Parathyroid adenoma (tissue), 2 donors: ENCODE results near the gene NAV2.
A peak's percentile ranks its signal among the peaks of the same experiment; 100 is the strongest.

Experiments used
- H2AFZ ChIP-seq: fragments of 300-600 bp; sonication (generic); one replicate; pipeline ENCODE4 v1.7.0; 2017; ENCODE audit warnings: antibody characterized with exemption, mild to moderate bottlenecking
- H3K27ac ChIP-seq: fragments of 300-600 bp; sonication (generic); one replicate; pipeline ENCODE4 v1.7.0; 2017
- H3K27me3 ChIP-seq: fragments of 300-600 bp; sonication (generic); one replicate; pipeline ENCODE4 v1.7.0; 2017; ENCODE audit warnings: low read length; ENCODE audit not compliant: control insufficient read depth, insufficient read depth
- H3K36me3 ChIP-seq: fragments of 300-600 bp; sonication (generic); one replicate; pipeline ENCODE4 v1.7.0; 2017; ENCODE audit warnings: low read length; ENCODE audit not compliant: control insufficient read depth, insufficient read depth
- H3K4me1 ChIP-seq: fragments of 300-600 bp; sonication (generic); one replicate; pipeline ENCODE4 v1.7.0; 2017; ENCODE audit warnings: control low read depth
- H3K4me2 ChIP-seq: fragments of 300-600 bp; sonication (generic); one replicate; pipeline ENCODE4 v1.7.0; 2017; ENCODE audit warnings: low read length
- H3K4me3 ChIP-seq: fragments of 300-600 bp; sonication (generic); one replicate; pipeline ENCODE4 v1.7.0; 2017; ENCODE audit warnings: low read depth, low read length
- H3K79me2 ChIP-seq: fragments of 300-600 bp; sonication (generic); one replicate; pipeline ENCODE4 v1.7.0; 2017; ENCODE audit warnings: control low read depth
- H3K9ac ChIP-seq: fragments of 300-600 bp; sonication (generic); one replicate; pipeline ENCODE4 v1.7.0; 2017; ENCODE audit warnings: mild to moderate bottlenecking
- H3K9me3 ChIP-seq: fragments of 300-600 bp; sonication (generic); one replicate; pipeline ENCODE4 v1.7.0; 2017; ENCODE audit warnings: low read length; ENCODE audit not compliant: control insufficient read depth
- TF ChIP-seq, protein P1 (sequence below): fragments of 300-600 bp; sonication (generic); IDR thresholded peaks from one replicate; pipeline ENCODE4 v1.7.0; 2017; ENCODE audit warnings: antibody characterized with exemption, mild to moderate bottlenecking
- donor health status: primary hyperparathyroidism.

NAV2 gene

DNA sequence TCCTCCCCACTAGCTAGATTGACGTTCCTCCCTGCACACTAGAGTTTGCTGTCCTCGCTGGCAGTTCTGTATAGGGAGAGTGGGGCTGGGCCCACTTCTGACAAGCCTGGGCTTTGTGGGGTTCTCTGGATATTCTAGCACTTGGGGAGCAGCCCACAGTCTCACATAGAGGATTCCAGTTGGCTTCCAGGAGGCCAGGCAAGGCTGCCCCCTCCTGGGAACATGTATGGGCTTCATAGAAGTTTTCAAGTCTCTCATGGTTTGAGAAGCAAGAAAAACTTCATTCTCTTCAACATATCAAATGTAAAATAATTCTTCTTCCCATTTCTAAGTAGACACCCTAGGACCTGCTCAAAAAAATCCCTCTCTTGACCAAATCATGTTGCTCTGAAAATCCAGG, 87.5 kb downstream of the NAV2 start:
- Histone ChIP-seq H3K9me3 (no peaks in the 10 kb centered on the region), H3K27me3 (no peaks in the 10 kb centered on the region), H3K79me2 (no peaks in the 10 kb centered on the region), H3K4me2 (no peak overlapping the region), H3K36me3 (no peaks in the 10 kb centered on the region), H3K9ac (no peak overlapping the region), H3K4me3 (no peak overlapping the region), H3K4me1 (no peaks in the 10 kb centered on the region), H2AFZ (no peak overlapping the region), H3K27ac (no peak overlapping the region)
- TF ChIP-seq, protein P1, sequence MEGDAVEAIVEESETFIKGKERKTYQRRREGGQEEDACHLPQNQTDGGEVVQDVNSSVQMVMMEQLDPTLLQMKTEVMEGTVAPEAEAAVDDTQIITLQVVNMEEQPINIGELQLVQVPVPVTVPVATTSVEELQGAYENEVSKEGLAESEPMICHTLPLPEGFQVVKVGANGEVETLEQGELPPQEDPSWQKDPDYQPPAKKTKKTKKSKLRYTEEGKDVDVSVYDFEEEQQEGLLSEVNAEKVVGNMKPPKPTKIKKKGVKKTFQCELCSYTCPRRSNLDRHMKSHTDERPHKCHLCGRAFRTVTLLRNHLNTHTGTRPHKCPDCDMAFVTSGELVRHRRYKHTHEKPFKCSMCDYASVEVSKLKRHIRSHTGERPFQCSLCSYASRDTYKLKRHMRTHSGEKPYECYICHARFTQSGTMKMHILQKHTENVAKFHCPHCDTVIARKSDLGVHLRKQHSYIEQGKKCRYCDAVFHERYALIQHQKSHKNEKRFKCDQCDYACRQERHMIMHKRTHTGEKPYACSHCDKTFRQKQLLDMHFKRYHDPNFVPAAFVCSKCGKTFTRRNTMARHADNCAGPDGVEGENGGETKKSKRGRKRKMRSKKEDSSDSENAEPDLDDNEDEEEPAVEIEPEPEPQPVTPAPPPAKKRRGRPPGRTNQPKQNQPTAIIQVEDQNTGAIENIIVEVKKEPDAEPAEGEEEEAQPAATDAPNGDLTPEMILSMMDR: no peak

DNA sequence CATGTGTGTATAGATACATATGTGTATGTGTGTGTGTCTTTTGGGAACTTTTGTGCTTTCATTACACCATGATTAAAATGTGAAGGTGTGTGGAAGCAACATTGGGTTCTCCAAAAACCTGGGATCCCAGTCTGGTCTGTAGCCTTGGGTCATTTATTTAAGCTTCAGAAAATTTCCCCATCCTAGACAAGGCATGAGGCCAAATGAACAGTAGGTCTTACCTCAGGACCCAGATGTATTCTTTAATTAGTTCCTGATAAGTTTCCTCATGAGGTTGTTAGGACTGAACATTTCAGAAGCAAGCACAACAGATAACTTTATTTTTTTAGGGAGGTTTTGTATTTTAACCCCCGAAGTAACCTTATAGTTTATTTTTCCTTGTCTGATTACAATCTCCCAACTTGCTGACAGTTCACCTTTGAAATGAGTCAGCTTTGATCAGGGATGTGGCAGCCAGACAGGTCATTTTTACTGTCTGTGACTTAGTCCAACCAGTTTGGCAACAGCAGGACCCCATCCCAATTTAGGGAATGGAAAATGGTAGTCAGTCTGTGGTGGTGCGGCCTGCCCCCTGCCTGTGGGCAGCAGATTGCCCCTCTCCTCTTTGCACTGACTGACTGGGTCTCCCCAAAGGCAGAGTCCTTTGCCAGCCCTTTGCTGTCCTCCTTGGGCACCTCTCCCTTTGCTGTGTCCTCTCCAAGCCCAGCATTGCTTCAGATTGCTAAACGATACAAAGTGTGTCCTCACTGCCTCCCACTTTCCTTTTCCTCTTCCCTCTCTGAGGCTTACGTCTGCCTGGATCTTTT, 88.3 kb downstream of the NAV2 start:
- H3K9ac ChIP-seq: no peak overlapping the region
- no peaks in the 10 kb centered on the region for H3K27me3 ChIP-seq
- H3K4me3 ChIP-seq: no peak overlapping the region
- H3K79me2 ChIP-seq: no peaks in the 10 kb centered on the region
- H3K4me1 ChIP-seq: no peaks in the 10 kb centered on the region
- no peaks in the 10 kb centered on the region for H3K36me3 ChIP-seq
- H3K27ac ChIP-seq: no peak overlapping the region
- no peaks in the 10 kb centered on the region for H3K9me3 ChIP-seq
- peak overlapping the region; percentile 22 for H3K4me2 ChIP-seq
- H2AFZ ChIP-seq: no peak overlapping the region
- TF ChIP-seq, protein P1: no peak

DNA sequence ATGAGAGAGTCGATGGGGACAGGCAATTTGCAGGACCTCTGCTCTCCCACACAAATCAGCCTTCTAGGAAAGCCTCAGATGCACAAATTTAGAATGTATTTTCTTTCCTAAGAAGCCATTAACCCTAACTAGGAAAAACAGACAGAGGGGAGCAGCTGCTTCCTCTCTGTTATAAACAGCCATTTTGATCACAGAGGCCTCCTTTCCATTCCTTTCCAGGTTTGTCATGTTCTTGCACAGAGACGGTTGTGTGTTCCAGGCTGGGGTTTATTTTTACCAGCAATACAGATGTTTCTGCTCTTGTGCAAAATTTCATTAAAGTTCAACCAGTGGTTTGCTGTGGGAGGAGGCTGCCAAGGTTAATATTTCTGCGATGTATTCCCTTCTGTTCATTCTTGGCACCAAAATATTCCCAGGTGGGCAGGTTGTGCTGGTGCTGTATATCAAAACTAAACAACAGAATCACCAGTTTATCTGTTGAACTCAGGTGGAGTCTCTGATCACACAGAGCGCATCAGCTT, 90.2 kb downstream of the NAV2 start:
- no peak overlapping the region for H3K9ac ChIP-seq
- H3K4me2 ChIP-seq: no peak overlapping the region
- no peak overlapping the region for H3K27ac ChIP-seq
- H2AFZ ChIP-seq: no peak overlapping the region
- H3K4me3 ChIP-seq: no peak overlapping the region
- TF ChIP-seq, protein P1: no peak
- no peaks in the 10 kb centered on the region for H3K9me3 ChIP-seq
- no peaks in the 10 kb centered on the region for H3K27me3 ChIP-seq
- H3K36me3 ChIP-seq: no peaks in the 10 kb centered on the region
- H3K79me2 ChIP-seq: no peaks in the 10 kb centered on the region
- H3K4me1 ChIP-seq: no peaks in the 10 kb centered on the region

DNA sequence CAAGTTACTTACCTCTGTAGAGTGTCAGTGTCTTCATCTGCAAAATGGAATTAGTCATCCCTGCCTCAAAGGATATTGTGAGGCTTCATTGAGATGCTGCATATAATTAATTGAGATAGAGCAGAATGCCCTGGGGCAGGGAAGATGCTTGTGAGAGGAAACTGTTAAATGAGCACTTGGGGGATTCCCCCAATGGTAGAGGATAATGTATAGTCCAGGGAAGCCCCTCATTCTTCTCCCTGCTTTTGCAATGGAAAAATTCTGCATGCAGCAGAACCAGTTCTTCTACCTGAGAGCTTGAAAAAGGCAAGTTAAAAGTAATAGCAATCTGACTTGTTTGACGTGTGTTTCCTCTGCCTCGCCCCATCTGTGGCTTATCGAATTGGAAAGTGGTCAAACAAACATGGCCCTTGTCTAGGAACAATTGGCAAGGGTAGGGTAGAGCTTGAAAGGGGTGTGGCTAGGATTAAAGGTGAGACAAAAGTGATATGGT, 90.9 kb downstream of the NAV2 start:
- no peaks in the 10 kb centered on the region for H3K4me1 ChIP-seq

More for the DNA sequence above, 90.9 kb downstream of the NAV2 start:
- Histone ChIP-seq H2AFZ (no peak overlapping the region), H3K36me3 (no peaks in the 10 kb centered on the region), H3K27me3 (no peaks in the 10 kb centered on the region), H3K4me2 (no peak overlapping the region), H3K9me3 (no peaks in the 10 kb centered on the region), H3K79me2 (no peaks in the 10 kb centered on the region), H3K27ac (no peak overlapping the region), H3K4me3 (no peak overlapping the region), H3K9ac (no peak overlapping the region)
- TF ChIP-seq, protein P1: no peak
